Ishikawa (cell line): Measurements from ENCODE around the gene ZNF701.

Experiments
- CEBPB ChIP-seq: IDR thresholded peaks from 2 replicates; pipeline ENCODE4 v1.6.1; 2012
- CREB1 ChIP-seq: IDR thresholded peaks from 2 replicates; pipeline ENCODE4 v1.6.1; 2012; ENCODE audit warnings: low read depth
- EGR1 ChIP-seq: IDR thresholded peaks from 2 replicates; pipeline ENCODE4 v1.6.1; 2012
- EP300 ChIP-seq: IDR thresholded peaks from 2 replicates; pipeline ENCODE4 v1.6.1; 2012; ENCODE audit warnings: borderline replicate concordance
- FOXM1 ChIP-seq: IDR thresholded peaks from 2 replicates; pipeline ENCODE4 v1.6.1; 2012; ENCODE audit warnings: low read depth, borderline replicate concordance
- NFIC ChIP-seq: IDR thresholded peaks from 2 replicates; pipeline ENCODE4 v1.6.1; 2012
- RAD21 ChIP-seq: IDR thresholded peaks from 2 replicates; pipeline ENCODE4 v1.6.1; 2012; ENCODE audit warnings: low read depth
- TAF1 ChIP-seq: IDR thresholded peaks from 2 replicates; pipeline ENCODE4 v1.6.1; 2012; ENCODE audit warnings: low read depth, mild to moderate bottlenecking
- TCF12 ChIP-seq: IDR thresholded peaks from 2 replicates; pipeline ENCODE4 v1.6.1; 2012; ENCODE audit warnings: low read depth
- TEAD4 ChIP-seq: IDR thresholded peaks from 2 replicates; pipeline ENCODE4 v1.6.1; 2012
- YY1 ChIP-seq: IDR thresholded peaks from 2 replicates; pipeline ENCODE4 v1.6.1; 2012; ENCODE audit warnings: low read depth
- ZBTB7A ChIP-seq: IDR thresholded peaks from 2 replicates; pipeline ENCODE4 v1.6.1; 2012; ENCODE audit warnings: low read depth
- TF ChIP-seq, protein P1 (sequence below): IDR thresholded peaks from 2 replicates; pipeline ENCODE4 v1.6.1; 2012
- TF ChIP-seq, protein P2 (sequence below): IDR thresholded peaks from 2 replicates; pipeline ENCODE4 v1.6.1; 2012; ENCODE audit warnings: low read depth, mild to moderate bottlenecking
- TF ChIP-seq, protein P3 (sequence below): IDR thresholded peaks from 2 replicates; pipeline ENCODE4 v1.6.1; 2012

The ZNF701 gene

DNA sequence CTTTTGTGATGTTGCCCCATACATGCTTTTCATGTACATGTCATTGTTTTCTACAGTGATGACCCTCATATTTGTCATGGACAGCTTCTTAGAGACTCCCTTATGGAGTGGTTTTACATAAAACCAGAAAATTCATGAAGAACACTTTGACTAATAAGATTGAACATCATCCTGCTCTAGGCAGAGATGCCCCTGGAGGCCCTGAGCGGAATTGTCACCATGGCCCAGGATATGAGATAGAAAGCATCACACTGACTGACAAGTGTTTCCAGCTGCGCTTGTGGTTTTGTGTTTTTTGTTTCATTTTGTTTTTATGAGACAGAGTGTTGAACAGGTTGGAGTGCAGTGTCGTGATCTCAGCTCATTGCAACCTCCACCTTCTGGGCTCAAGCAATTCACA, 22.2 kb downstream of the ZNF701 start:
- TF ChIP-seq, protein P1, sequence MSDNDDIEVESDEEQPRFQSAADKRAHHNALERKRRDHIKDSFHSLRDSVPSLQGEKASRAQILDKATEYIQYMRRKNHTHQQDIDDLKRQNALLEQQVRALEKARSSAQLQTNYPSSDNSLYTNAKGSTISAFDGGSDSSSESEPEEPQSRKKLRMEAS = no peak
- TF ChIP-seq, protein P2, sequence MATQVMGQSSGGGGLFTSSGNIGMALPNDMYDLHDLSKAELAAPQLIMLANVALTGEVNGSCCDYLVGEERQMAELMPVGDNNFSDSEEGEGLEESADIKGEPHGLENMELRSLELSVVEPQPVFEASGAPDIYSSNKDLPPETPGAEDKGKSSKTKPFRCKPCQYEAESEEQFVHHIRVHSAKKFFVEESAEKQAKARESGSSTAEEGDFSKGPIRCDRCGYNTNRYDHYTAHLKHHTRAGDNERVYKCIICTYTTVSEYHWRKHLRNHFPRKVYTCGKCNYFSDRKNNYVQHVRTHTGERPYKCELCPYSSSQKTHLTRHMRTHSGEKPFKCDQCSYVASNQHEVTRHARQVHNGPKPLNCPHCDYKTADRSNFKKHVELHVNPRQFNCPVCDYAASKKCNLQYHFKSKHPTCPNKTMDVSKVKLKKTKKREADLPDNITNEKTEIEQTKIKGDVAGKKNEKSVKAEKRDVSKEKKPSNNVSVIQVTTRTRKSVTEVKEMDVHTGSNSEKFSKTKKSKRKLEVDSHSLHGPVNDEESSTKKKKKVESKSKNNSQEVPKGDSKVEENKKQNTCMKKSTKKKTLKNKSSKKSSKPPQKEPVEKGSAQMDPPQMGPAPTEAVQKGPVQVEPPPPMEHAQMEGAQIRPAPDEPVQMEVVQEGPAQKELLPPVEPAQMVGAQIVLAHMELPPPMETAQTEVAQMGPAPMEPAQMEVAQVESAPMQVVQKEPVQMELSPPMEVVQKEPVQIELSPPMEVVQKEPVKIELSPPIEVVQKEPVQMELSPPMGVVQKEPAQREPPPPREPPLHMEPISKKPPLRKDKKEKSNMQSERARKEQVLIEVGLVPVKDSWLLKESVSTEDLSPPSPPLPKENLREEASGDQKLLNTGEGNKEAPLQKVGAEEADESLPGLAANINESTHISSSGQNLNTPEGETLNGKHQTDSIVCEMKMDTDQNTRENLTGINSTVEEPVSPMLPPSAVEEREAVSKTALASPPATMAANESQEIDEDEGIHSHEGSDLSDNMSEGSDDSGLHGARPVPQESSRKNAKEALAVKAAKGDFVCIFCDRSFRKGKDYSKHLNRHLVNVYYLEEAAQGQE = no peak
- TF ChIP-seq TAF1 (no peak), CREB1 (no peak), TCF12 (no peak), TEAD4 (no peak), YY1 (no peak), RAD21 (no peak), EGR1 (no peak), FOXM1 (no peak), ZBTB7A (no peak), EP300 (no peak), CEBPB (no peak), NFIC (no peak)
- TF ChIP-seq, protein P3, sequence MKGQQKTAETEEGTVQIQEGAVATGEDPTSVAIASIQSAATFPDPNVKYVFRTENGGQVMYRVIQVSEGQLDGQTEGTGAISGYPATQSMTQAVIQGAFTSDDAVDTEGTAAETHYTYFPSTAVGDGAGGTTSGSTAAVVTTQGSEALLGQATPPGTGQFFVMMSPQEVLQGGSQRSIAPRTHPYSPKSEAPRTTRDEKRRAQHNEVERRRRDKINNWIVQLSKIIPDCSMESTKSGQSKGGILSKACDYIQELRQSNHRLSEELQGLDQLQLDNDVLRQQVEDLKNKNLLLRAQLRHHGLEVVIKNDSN = no peak

DNA sequence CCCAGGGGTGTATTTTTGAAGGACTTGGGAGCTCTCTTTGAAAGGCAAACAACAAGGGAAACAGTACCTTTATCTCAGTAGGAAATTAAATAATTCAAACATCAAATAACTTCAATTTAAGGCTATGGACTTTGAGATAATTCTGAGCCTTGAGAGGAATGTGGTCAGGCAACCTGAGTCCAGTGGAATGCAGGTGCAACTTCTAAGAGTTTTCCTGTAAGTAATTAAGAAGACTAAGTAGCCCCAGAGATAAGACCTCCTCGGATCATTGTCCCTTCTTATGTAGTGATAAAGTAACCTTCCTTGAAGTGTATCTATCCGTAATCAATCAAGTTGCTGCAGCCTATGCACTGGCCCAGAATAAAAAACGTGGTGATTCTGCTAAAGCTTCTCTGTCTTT, 29.2 kb downstream of the ZNF701 start:
- TF ChIP-seq EP300 (no peak), TCF12 (no peak), YY1 (no peak), FOXM1 (no peak), EGR1 (no peak), ZBTB7A (no peak), TEAD4 (no peak), CEBPB (no peak), CREB1 (no peak), TAF1 (no peak), RAD21 (no peak), NFIC (no peak)
- TF ChIP-seq, protein P1 = no peak
- TF ChIP-seq, protein P2 = no peak
- TF ChIP-seq, protein P3 = no peak

DNA sequence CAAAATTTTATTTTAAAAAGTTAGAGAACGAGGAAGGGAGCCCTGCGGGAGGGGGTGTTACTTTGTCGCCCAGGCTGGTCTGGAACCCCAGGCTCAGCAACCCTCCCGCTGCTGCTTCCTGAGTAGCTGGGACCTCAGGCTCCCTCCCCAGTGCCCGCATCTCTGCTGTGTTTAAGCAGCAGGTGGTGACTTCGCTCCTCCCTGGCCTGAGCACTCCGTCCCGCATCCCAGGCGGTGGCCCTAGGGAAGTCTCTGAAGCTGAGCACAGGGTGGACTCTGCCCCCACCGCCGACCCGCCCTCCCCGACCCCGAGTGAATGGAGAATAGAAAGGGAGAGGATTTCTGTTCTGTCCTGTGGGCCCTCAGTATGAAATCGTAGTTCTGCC, 30.5 kb downstream of the ZNF701 start:
- TF ChIP-seq, protein P2 = no peak

DNA sequence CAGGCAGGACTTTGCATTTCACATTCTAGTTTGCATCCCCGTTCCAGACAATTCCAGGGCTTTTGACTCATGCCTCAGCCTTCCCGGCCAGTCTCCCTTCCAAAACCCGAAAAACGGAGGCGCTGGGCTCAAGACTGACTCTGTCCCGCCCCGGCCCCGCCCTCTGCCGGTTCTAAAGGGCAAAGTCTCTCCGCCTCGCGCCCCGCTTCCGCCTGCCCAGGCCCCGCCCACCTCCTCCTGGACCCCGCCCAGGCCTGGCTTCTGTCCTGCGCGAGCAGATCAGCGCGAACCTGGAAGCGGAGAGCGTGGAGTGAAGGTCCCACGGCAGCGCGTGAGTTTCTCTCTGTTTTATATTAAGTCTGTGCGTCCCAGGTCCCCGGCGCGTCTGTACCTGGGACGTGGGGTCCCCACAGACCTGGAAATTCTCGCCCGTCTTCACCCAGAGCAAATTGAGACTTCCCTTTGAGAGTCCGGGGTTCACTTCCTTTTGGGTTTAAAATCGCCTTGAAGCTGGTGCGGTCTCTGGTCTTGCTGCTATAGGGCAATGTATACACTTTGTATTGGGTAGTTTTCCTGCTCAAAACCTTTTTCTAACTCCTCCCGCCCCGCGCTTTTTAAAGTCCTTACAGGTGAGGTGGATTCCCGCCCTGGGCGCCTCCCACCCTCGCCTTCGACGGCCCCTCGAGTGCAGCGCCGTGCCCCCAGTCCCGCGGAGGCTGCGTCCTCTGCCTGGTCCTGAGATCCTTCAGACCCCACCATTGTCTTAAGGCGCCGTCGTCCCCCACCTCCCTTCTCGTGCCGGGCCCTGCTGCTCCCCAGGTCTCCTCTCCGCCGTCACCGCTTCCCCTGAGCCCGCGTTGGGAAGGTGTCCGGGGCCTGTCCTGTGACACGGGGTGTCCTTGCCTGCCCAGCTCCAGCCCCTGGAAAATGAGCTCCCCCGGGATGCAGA, 31.2 kb downstream of the ZNF701 start:
- TF ChIP-seq TCF12 = no peak
- TF ChIP-seq, protein P3 = no peak
- TF ChIP-seq, protein P1 = peak; percentile 80
- no peak for TF ChIP-seq NFIC
- TF ChIP-seq, protein P2 = no peak
- TF ChIP-seq TAF1 = peak; percentile 41; the same call in 1 of the 2 replicates
- TF ChIP-seq YY1 = no peak
- 0 out of 2 replicates have a peak, but pooled peaks have one; percentile 11 for TF ChIP-seq EP300
- no peak for TF ChIP-seq TEAD4
